Measurements from ENCODE around the gene PPM1H.

DNA sequence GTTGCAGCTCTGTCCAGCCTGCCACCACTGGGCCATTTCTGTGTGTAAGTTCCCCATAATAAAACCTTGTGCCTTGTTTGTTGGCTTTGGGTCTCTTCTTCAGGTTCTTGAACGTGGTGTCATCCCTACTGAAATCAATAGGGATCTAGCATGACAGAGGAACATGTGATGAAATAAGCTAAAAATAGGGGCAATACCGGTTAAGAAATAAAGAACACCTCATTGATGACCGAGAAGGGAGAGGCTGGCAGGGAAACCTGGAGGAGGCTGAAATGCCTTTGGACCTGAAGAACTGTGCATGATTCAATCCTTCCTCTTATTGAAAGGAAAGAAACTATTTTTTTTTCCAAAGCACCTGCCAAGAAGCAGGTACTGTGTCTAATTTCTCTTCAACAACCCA lies 172.3 kb downstream of the PPM1H start:
- TF ChIP-seq, protein P1, sequence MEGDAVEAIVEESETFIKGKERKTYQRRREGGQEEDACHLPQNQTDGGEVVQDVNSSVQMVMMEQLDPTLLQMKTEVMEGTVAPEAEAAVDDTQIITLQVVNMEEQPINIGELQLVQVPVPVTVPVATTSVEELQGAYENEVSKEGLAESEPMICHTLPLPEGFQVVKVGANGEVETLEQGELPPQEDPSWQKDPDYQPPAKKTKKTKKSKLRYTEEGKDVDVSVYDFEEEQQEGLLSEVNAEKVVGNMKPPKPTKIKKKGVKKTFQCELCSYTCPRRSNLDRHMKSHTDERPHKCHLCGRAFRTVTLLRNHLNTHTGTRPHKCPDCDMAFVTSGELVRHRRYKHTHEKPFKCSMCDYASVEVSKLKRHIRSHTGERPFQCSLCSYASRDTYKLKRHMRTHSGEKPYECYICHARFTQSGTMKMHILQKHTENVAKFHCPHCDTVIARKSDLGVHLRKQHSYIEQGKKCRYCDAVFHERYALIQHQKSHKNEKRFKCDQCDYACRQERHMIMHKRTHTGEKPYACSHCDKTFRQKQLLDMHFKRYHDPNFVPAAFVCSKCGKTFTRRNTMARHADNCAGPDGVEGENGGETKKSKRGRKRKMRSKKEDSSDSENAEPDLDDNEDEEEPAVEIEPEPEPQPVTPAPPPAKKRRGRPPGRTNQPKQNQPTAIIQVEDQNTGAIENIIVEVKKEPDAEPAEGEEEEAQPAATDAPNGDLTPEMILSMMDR (IDR thresholded peaks at IDR 0.05) = no peak
- TF ChIP-seq POLR2A (IDR thresholded peaks at IDR 0.05) = no peak

Data from lower leg skin (tissue), 3 donors.